ENCODE results near the gene THAP8. TPM values are rescaled to one million over a fixed set of nuclear protein-coding genes. Genes with fewer than 3 reads are reported as not detected.

Gene THAP8
- total and polyA plus RNA-seq, 2 of the 4 experiments (the other 2 are of a cell fraction): 1.8 to 5.9 TPM

- no peak overlapping the region; the same call in 1 of the 2 replicates for H2BK20ac ChIP-seq (ENCODE audit: low read depth, low read length)
- H3K4me3 ChIP-seq (ENCODE audit: insufficient read depth, low read depth, low read length): no peak overlapping the region
- H4K20me1 ChIP-seq (ENCODE audit: insufficient read depth, low read length): peaks cover 3% of the 10 kb centered on the region
- no peak overlapping the region for H3K4ac ChIP-seq (ENCODE audit: low read depth, low read length)
- no peak overlapping the region for H2AFZ ChIP-seq (replicated peaks; ENCODE audit: low read length, poor library complexity)
- peaks cover 34% of the 10 kb centered on the region in 2 experiments for H3K79me1 ChIP-seq (ENCODE audit: low read depth in 1 of 2, low read length in 2 of 2)
- H3K9ac ChIP-seq (ENCODE audit: low read depth, low read length): no peak overlapping the region
- TF ChIP-seq, protein P1, sequence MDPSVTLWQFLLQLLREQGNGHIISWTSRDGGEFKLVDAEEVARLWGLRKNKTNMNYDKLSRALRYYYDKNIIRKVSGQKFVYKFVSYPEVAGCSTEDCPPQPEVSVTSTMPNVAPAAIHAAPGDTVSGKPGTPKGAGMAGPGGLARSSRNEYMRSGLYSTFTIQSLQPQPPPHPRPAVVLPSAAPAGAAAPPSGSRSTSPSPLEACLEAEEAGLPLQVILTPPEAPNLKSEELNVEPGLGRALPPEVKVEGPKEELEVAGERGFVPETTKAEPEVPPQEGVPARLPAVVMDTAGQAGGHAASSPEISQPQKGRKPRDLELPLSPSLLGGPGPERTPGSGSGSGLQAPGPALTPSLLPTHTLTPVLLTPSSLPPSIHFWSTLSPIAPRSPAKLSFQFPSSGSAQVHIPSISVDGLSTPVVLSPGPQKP (IDR thresholded peaks at IDR 0.05; ENCODE audit: borderline replicate concordance, low read depth, low read length): no peak
- no peak for TF ChIP-seq MAFK (IDR thresholded peaks at IDR 0.05; ENCODE audit: low read depth, low read length)
- ATAC-seq (ENCODE audit: low read depth) (no peak), DNase-seq (no peak)
- H2AK5ac ChIP-seq (ENCODE audit: low read depth, low read length): no peak overlapping the region
- H3K14ac ChIP-seq (replicated peaks; ENCODE audit: low read depth, low read length): no peak overlapping the region
- H3K9me1 ChIP-seq (ENCODE audit: insufficient read depth, low read length): peaks cover 4% of the 10 kb centered on the region; the same call in 1 of the 2 replicates
- dilution Hi-C loops (cut with HindIII; ENCODE audit: low sequenced_read_pairs, unreplicated experiment) (no loop called here), intact Hi-C loops (cut with micrococcal nuclease) (loop anchor here (5.0 kb wide), 1 partner anchor 114 kb away; the partner anchor contains the start of gene LRFN3), in situ Hi-C loops (cut with MboI; ENCODE audit: low sequenced_read_pairs) (no loop called here)
- no peaks in the 10 kb centered on the region; the same call in 1 of the 2 replicates for H3K4me1 ChIP-seq (ENCODE audit: control insufficient read depth, insufficient read depth, low read length)
- no peak overlapping the region for H3K23ac ChIP-seq (ENCODE audit: low read depth, low read length)
- H2AK9ac ChIP-seq (replicated peaks; ENCODE audit: low read depth, low read length, poor library complexity): no peak overlapping the region
- ChIA-PET CTCF (no interaction called here), POLR2A (ENCODE audit: unreplicated experiment) (no interaction called here)
- H2BK5ac ChIP-seq (ENCODE audit: low read depth, low read length, poor library complexity, severe bottlenecking): no peak overlapping the region
- H4K5ac ChIP-seq (ENCODE audit: low read depth, low read length): no peak overlapping the region
- no peak overlapping the region for H2BK15ac ChIP-seq (ENCODE audit: low read depth, low read length)
- H4K8ac ChIP-seq (ENCODE audit: low read depth in 2 of 2, low read length in 2 of 2): no peak overlapping the region
- BruUV-seq (replicated peaks): no TSS peak
- WGBS, 2 experiments (ENCODE audit: extremely low coverage in 2 of 2, insufficient read length in 1 of 2): 67% methylated on average over 1 of the region's 4 CpGs; no CpG with 5 or more reads in 1 of the 2 experiments
- no peak overlapping the region for H3K4me2 ChIP-seq (ENCODE audit: low read depth, low read length)
- H3K18ac ChIP-seq (ENCODE audit: low read depth, low read length): no peak overlapping the region
- H3K36me3 ChIP-seq (ENCODE audit: control insufficient read depth, insufficient read depth, low read length): no peaks in the 10 kb centered on the region
- no peak overlapping the region for H3K56ac ChIP-seq (ENCODE audit: extremely low read depth, insufficient read depth, low read length)
- H3K9me3 ChIP-seq (ENCODE audit: control insufficient read depth, insufficient read depth, low read length): no peaks in the 10 kb centered on the region
- no peaks in the 10 kb centered on the region for H3K27me3 ChIP-seq (ENCODE audit: control insufficient read depth, insufficient read depth, low read length)
- H2BK120ac ChIP-seq (ENCODE audit: low read depth, low read length): no peak overlapping the region
- no peak overlapping the region for H4K91ac ChIP-seq (ENCODE audit: insufficient read depth, low read depth, low read length)
- no peak overlapping the region for H3K27ac ChIP-seq (ENCODE audit: insufficient read depth, low read length)
Measured at GRCh38 chr19:36051637-36052036, 2.4 kb downstream of the THAP8 start.
